Measurements from ENCODE around the gene COA1. TPM values are rescaled to one million over a fixed set of nuclear protein-coding genes. Genes with fewer than 3 reads are reported as not detected.
"Not testable (repeated sequence)": the region's sequence is repeated elsewhere in the genome, so short reads cannot be mapped to it uniquely, and the experiment has no call there.

Gene COA1
- total RNA-seq, 4 donors from 2014 or later, result 34.0 to 84.2 (median 54.4) TPM

- Histone ChIP-seq H3K36me3 (no peaks in the 10 kb centered on the region), H3K4me1 (no peaks in the 10 kb centered on the region), H3K4me3 (no peak overlapping the region), H3K9me3 (no peaks in the 10 kb centered on the region), H3K27ac (no peak overlapping the region), H3K27me3 (no peaks in the 10 kb centered on the region)
- TF ChIP-seq, protein P1, sequence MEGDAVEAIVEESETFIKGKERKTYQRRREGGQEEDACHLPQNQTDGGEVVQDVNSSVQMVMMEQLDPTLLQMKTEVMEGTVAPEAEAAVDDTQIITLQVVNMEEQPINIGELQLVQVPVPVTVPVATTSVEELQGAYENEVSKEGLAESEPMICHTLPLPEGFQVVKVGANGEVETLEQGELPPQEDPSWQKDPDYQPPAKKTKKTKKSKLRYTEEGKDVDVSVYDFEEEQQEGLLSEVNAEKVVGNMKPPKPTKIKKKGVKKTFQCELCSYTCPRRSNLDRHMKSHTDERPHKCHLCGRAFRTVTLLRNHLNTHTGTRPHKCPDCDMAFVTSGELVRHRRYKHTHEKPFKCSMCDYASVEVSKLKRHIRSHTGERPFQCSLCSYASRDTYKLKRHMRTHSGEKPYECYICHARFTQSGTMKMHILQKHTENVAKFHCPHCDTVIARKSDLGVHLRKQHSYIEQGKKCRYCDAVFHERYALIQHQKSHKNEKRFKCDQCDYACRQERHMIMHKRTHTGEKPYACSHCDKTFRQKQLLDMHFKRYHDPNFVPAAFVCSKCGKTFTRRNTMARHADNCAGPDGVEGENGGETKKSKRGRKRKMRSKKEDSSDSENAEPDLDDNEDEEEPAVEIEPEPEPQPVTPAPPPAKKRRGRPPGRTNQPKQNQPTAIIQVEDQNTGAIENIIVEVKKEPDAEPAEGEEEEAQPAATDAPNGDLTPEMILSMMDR (IDR thresholded peaks at IDR 0.05), result no peak
- TF ChIP-seq POLR2A (IDR thresholded peaks at IDR 0.05), result no peak
- no peak for DNase-seq
Observed at GRCh38 chr7:43693687-43694398, 35.5 kb downstream of the COA1 start.

DNA sequence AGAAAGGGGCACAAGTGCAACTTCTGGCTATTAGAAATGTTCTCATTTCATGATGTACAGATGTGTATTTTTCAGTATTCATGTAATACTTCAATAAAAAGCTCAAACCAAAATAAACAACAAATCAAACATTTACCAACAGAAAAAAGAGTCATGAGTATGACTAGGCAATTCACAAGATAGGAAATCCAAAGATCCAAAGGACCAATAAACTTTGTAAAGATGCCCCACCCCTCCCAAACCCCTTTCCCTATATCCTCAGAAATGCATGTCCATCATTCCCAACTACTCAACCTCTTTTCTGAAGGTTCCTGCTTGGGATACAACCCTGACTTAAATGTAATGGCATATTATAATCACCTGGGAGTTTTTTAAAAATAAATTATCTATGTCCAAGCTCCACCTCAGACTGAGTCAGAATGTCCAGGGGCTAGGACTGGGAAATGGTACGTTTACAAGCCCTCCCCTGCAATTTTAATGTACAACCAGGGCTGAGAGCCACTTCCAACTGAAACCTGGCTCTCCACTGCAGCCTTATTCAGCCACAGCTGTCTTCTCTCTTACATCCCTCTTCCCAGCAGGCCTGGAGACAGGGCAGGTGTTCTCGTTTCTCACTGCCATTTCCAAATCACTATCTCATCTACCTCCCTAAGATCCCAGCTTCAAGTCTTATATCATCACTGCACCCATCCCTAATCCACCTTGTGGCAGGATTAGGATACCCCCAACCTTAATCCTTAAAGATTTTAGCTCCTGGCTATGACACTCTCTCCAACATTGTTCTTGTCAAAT lies 36.5 kb downstream of the COA1 start:
- TF ChIP-seq, protein P1 (IDR thresholded peaks at IDR 0.05), result no peak
- TF ChIP-seq POLR2A (IDR thresholded peaks at IDR 0.05), result no peak
- Histone ChIP-seq H3K4me3 (no peak overlapping the region), H3K27ac (no peak overlapping the region), H3K4me1 (no peaks in the 10 kb centered on the region), H3K27me3 (no peaks in the 10 kb centered on the region), H3K36me3 (no peaks in the 10 kb centered on the region), H3K9me3 (no peaks in the 10 kb centered on the region)
- no peak for DNase-seq

GRCh38 chr7:43691611-43692010 lies 37.7 kb downstream of the COA1 start:
- Histone ChIP-seq H3K4me3 (no peak overlapping the region), H3K4me1 (no peaks in the 10 kb centered on the region), H3K36me3 (no peaks in the 10 kb centered on the region), H3K27me3 (no peaks in the 10 kb centered on the region), H3K9me3 (no peaks in the 10 kb centered on the region), H3K27ac (no peak overlapping the region)
- no peak for DNase-seq
- TF ChIP-seq, protein P1 (IDR thresholded peaks at IDR 0.05), result no peak
- TF ChIP-seq POLR2A (IDR thresholded peaks at IDR 0.05), result no peak

DNA sequence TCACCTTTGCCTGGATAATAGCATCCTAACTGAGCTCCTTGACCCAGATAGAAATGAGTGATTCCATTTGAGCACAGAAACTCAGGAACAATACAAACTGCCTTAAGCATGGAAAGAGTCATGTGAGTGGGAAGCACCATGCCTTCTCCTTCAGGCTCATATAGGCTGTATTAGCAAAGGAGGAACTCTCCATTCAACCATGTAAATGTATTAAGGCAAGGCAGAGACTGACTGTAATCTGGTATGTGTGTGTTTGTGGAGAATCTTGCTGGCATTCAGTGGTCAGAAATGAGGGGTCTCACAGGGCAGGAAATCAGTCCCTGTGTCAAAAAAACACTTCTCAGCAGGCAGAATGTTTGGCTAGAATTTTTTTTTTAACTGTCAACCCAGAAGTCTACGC lies 40.2 kb downstream of the COA1 start:
- DNase-seq, result no peak

GRCh38 chr7:43687866-43688265 lies 41.5 kb downstream of the COA1 start:
- not testable (repeated sequence) for H3K9me3 ChIP-seq, H3K36me3 ChIP-seq, H3K27me3 ChIP-seq, H3K4me1 ChIP-seq, DNase-seq, H3K27ac ChIP-seq, H3K4me3 ChIP-seq

More for the DNA sequence above, 40.2 kb downstream of the COA1 start:
- H3K9me3 ChIP-seq, result no peaks in the 10 kb centered on the region
- no peak for TF ChIP-seq POLR2A (IDR thresholded peaks at IDR 0.05)
- TF ChIP-seq, protein P1 (IDR thresholded peaks at IDR 0.05), result no peak
- no peak overlapping the region for H3K4me3 ChIP-seq
- no peak overlapping the region for H3K27ac ChIP-seq
- no peaks in the 10 kb centered on the region for H3K27me3 ChIP-seq
- H3K36me3 ChIP-seq, result no peaks in the 10 kb centered on the region
- H3K4me1 ChIP-seq, result no peaks in the 10 kb centered on the region

DNA sequence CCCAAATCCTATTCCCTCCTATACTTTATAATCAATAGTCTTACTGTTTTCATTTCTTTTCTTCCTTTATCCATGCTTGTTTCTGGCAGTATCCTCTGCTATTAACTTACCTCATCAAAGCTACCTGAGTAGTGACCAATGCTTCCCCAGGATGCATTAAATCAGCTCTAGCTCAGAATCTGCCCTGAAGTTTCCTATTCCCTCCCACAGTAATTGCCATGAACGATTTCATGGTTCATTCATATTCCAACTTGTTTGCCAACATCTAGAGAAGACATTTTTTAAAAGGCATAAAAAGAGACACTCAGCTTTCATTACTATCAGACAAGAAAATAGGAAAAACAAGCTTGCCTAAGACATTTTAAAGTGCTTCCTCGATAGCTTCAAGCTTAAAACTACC lies 42.3 kb downstream of the COA1 start:
- Histone ChIP-seq H3K9me3 (no peaks in the 10 kb centered on the region), H3K36me3 (no peaks in the 10 kb centered on the region), H3K4me1 (no peaks in the 10 kb centered on the region), H3K27ac (no peak overlapping the region), H3K27me3 (no peaks in the 10 kb centered on the region), H3K4me3 (no peak overlapping the region)
- no peak for TF ChIP-seq POLR2A (IDR thresholded peaks at IDR 0.05)
- TF ChIP-seq, protein P1 (IDR thresholded peaks at IDR 0.05), result no peak
- no peak for DNase-seq

All from Peyer's patch (tissue), 4 donors.